IPS-18a (cell line): Measurements from ENCODE around the gene DYSF.
"Not testable (repeated sequence)": the region's sequence is repeated elsewhere in the genome, so short reads cannot be mapped to it uniquely, and the experiment has no call there.

Experiments
- H3K27ac ChIP-seq: one replicate; pipeline ENCODE4 v1.5.1; 2013; ENCODE audit warnings: low read length
- H3K27me3 ChIP-seq: one replicate; pipeline ENCODE4 v1.6.1; 2013; ENCODE audit warnings: mild to moderate bottlenecking, low read length; ENCODE audit not compliant: control insufficient read depth, insufficient read depth
- H3K36me3 ChIP-seq: one replicate; pipeline ENCODE4 v1.6.1; 2013; ENCODE audit warnings: low read depth, low read length; ENCODE audit not compliant: control insufficient read depth
- H3K4me1 ChIP-seq: one replicate; pipeline ENCODE4 v1.6.1; 2013; ENCODE audit warnings: low read depth, low read length; ENCODE audit not compliant: control insufficient read depth
- H3K4me3 ChIP-seq: one replicate; pipeline ENCODE4 v1.5.1; 2013; ENCODE audit warnings: low read length
- H3K9ac ChIP-seq: one replicate; pipeline ENCODE4 v1.6.1; 2013; ENCODE audit warnings: mild to moderate bottlenecking, low read length, moderate library complexity
- H3K9me3 ChIP-seq: one replicate; pipeline ENCODE4 v1.6.1; 2013; ENCODE audit warnings: low read depth, low read length; ENCODE audit not compliant: control insufficient read depth

DYSF gene

GRCh38 chr2:71633086-71633485 is 179.7 kb downstream of the DYSF start:
- H3K9ac ChIP-seq: no peak overlapping the region
- H3K27me3 ChIP-seq: no peaks in the 10 kb centered on the region

GRCh38 chr2:71634567-71634966 is 181.2 kb downstream of the DYSF start:
- no peaks in the 10 kb centered on the region for H3K36me3 ChIP-seq
- no peak overlapping the region for H3K4me3 ChIP-seq
- H3K27ac ChIP-seq: no peak overlapping the region
- H3K4me1 ChIP-seq: peaks cover 3% of the 10 kb centered on the region
- H3K9ac ChIP-seq: no peak overlapping the region
- H3K27me3 ChIP-seq: no peaks in the 10 kb centered on the region
- H3K9me3 ChIP-seq: no peaks in the 10 kb centered on the region

More at GRCh38 chr2:71633086-71633485, 179.7 kb downstream of the DYSF start:
- Histone ChIP-seq H3K4me1 (peaks cover 3% of the 10 kb centered on the region), H3K27ac (no peak overlapping the region), H3K36me3 (no peaks in the 10 kb centered on the region), H3K9me3 (no peaks in the 10 kb centered on the region), H3K4me3 (no peak overlapping the region)

- no peak overlapping the region for H3K9ac ChIP-seq
- no peak overlapping the region for H3K4me3 ChIP-seq
- H3K27me3 ChIP-seq: no peaks in the 10 kb centered on the region
- peaks cover 3% of the 10 kb centered on the region for H3K4me1 ChIP-seq
- H3K9me3 ChIP-seq: no peaks in the 10 kb centered on the region
- no peak overlapping the region for H3K27ac ChIP-seq
- H3K36me3 ChIP-seq: no peaks in the 10 kb centered on the region
These were observed 182.4 kb downstream of the DYSF start for GRCh38 chr2:71635798-71636197.

GRCh38 chr2:71637168-71637567 is 183.8 kb downstream of the DYSF start:
- no peaks in the 10 kb centered on the region for H3K4me1 ChIP-seq
- H3K36me3 ChIP-seq: no peaks in the 10 kb centered on the region
- H3K27ac ChIP-seq: no peak overlapping the region
- no peak overlapping the region for H3K4me3 ChIP-seq
- H3K27me3 ChIP-seq: no peaks in the 10 kb centered on the region
- H3K9me3 ChIP-seq: no peaks in the 10 kb centered on the region
- no peak overlapping the region for H3K9ac ChIP-seq

GRCh38 chr2:71637736-71638135 is 184.4 kb downstream of the DYSF start:
- Histone ChIP-seq H3K4me1 (no peaks in the 10 kb centered on the region), H3K27me3 (no peaks in the 10 kb centered on the region), H3K9me3 (no peaks in the 10 kb centered on the region), H3K27ac (no peak overlapping the region), H3K4me3 (no peak overlapping the region), H3K36me3 (no peaks in the 10 kb centered on the region), H3K9ac (no peak overlapping the region)

- Histone ChIP-seq H3K36me3 (no peaks in the 10 kb centered on the region), H3K9ac (no peak overlapping the region), H3K27me3 (no peaks in the 10 kb centered on the region), H3K27ac (no peak overlapping the region), H3K9me3 (no peaks in the 10 kb centered on the region), H3K4me1 (no peaks in the 10 kb centered on the region), H3K4me3 (no peak overlapping the region)
These were observed 186.4 kb downstream of the DYSF start for GRCh38 chr2:71639735-71640134.

GRCh38 chr2:71640489-71640888 is 187.1 kb downstream of the DYSF start:
- Histone ChIP-seq H3K36me3 (no peaks in the 10 kb centered on the region), H3K4me3 (no peak overlapping the region), H3K27me3 (no peaks in the 10 kb centered on the region), H3K9me3 (no peaks in the 10 kb centered on the region), H3K4me1 (no peaks in the 10 kb centered on the region), H3K27ac (no peak overlapping the region), H3K9ac (no peak overlapping the region)

- no peaks in the 10 kb centered on the region for H3K4me1 ChIP-seq
- H3K27ac ChIP-seq: no peak overlapping the region
- no peak overlapping the region for H3K9ac ChIP-seq
- no peaks in the 10 kb centered on the region for H3K36me3 ChIP-seq
- H3K27me3 ChIP-seq: no peaks in the 10 kb centered on the region
- H3K9me3 ChIP-seq: no peaks in the 10 kb centered on the region
- H3K4me3 ChIP-seq: no peak overlapping the region
These were observed 190.5 kb downstream of the DYSF start for GRCh38 chr2:71643674-71644357.

- H3K27me3 ChIP-seq: no peaks in the 10 kb centered on the region
- H3K4me1 ChIP-seq: no peaks in the 10 kb centered on the region
- H3K4me3 ChIP-seq: no peak overlapping the region
- H3K27ac ChIP-seq: no peak overlapping the region
- H3K9me3 ChIP-seq: no peaks in the 10 kb centered on the region
- H3K9ac ChIP-seq: no peak overlapping the region
- H3K36me3 ChIP-seq: no peaks in the 10 kb centered on the region
These were observed 192.7 kb downstream of the DYSF start for GRCh38 chr2:71646028-71646427.

- H3K27ac ChIP-seq: no peak overlapping the region
- H3K36me3 ChIP-seq: no peaks in the 10 kb centered on the region
- H3K27me3 ChIP-seq: no peaks in the 10 kb centered on the region
- no peak overlapping the region for H3K4me3 ChIP-seq
- no peaks in the 10 kb centered on the region for H3K4me1 ChIP-seq
- no peaks in the 10 kb centered on the region for H3K9me3 ChIP-seq
- no peak overlapping the region for H3K9ac ChIP-seq
These were observed 194.0 kb downstream of the DYSF start for GRCh38 chr2:71647356-71647755.

GRCh38 chr2:71655498-71655897 is 202.1 kb downstream of the DYSF start:
- Histone ChIP-seq H3K4me3 (no peak overlapping the region), H3K4me1 (no peaks in the 10 kb centered on the region), H3K27me3 (no peaks in the 10 kb centered on the region), H3K9ac (no peak overlapping the region), H3K27ac (no peak overlapping the region), H3K36me3 (no peaks in the 10 kb centered on the region), H3K9me3 (no peaks in the 10 kb centered on the region)

GRCh38 chr2:71658256-71658655 is 204.9 kb downstream of the DYSF start:
- H3K36me3 ChIP-seq, H3K27ac ChIP-seq, H3K9ac ChIP-seq, H3K27me3 ChIP-seq, H3K9me3 ChIP-seq, H3K4me3 ChIP-seq, H3K4me1 ChIP-seq: not testable (repeated sequence)
